Peyer's patch (tissue), 4 donors: Measurements from ENCODE around the gene RFTN2.

Experiments used
- POLR2A ChIP-seq, 2 donors: fragments of 450-650 bp; IDR thresholded peaks; one replicate each; pipeline ENCODE4 v1.5.1; 2017; ENCODE audit warnings: antibody characterized with exemption in 2 of 2, mild to moderate bottlenecking in 2 of 2, moderate library complexity in 2 of 2
- TF ChIP-seq, protein P1 (sequence below), 6 experiments: fragments of 450-650 bp in 4 of 6; fragments of 200-600 bp in 2 of 6; sonication (generic) in 1 of 6; IDR thresholded peaks; one replicate each; pipeline ENCODE4 v1.5.1; 2017 to 2019; ENCODE audit warnings: antibody characterized with exemption in 6 of 6, mild to moderate bottlenecking in 3 of 6, moderate library complexity in 1 of 6

DNA sequence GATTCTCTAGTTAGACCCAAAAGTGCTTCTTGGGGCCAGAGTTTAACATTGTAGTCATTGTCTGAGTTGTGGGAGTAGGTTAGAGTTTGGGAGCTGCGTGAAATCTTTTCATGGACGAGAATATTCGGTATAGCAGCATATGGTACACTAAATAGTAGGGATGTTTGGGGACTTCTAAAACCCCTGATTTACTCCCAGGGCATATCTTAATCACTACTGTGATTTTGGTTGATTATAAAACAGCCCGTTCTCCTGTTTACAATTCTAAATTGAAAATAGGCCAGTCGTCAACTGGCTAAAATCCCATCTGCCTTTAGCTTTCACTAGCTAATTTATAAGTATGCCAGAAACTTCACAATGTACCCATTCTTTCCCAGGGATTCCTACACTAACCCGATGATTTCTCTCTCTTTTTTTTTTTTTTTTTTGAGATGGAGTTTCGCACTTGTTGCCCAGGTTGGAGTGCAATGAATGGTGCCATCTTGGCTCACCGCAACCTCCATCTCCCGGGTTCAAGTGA, 115.2 kb downstream of the RFTN2 start:
- TF ChIP-seq, protein P1, sequence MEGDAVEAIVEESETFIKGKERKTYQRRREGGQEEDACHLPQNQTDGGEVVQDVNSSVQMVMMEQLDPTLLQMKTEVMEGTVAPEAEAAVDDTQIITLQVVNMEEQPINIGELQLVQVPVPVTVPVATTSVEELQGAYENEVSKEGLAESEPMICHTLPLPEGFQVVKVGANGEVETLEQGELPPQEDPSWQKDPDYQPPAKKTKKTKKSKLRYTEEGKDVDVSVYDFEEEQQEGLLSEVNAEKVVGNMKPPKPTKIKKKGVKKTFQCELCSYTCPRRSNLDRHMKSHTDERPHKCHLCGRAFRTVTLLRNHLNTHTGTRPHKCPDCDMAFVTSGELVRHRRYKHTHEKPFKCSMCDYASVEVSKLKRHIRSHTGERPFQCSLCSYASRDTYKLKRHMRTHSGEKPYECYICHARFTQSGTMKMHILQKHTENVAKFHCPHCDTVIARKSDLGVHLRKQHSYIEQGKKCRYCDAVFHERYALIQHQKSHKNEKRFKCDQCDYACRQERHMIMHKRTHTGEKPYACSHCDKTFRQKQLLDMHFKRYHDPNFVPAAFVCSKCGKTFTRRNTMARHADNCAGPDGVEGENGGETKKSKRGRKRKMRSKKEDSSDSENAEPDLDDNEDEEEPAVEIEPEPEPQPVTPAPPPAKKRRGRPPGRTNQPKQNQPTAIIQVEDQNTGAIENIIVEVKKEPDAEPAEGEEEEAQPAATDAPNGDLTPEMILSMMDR (IDR thresholded peaks at IDR 0.05), result no peak
- no peak for TF ChIP-seq POLR2A (IDR thresholded peaks at IDR 0.05)
